H9 (cell line): ENCODE data around the gene ADGRB3. TPM values are rescaled to one million over a fixed set of nuclear protein-coding genes. Genes with fewer than 3 reads are reported as not detected.

ENCODE experiments used
- DNase-seq: peaks from one replicate; pipeline ENCODE4 v3.0.0-alpha.2; 2017
- H2AFZ ChIP-seq: one replicate; pipeline ENCODE4 v1.6.1; 2013; ENCODE audit warnings: mild to moderate bottlenecking, low read length, control low read depth, moderate library complexity
- H2AK5ac ChIP-seq: 2 replicates; pipeline ENCODE4 v1.6.1; 2013; ENCODE audit warnings: low read length, control low read depth, mixed read lengths; ENCODE audit not compliant: insufficient read length
- H2BK120ac ChIP-seq: one replicate; pipeline ENCODE4 v1.6.1; 2013; ENCODE audit warnings: low read depth, mild to moderate bottlenecking, low read length, control low read depth, inconsistent platforms; ENCODE audit not compliant: poor library complexity, severe bottlenecking
- H2BK12ac ChIP-seq: 2 replicates; pipeline ENCODE4 v1.6.1; 2013; ENCODE audit warnings: low read length, control low read depth, mixed read lengths, low read depth; ENCODE audit not compliant: insufficient read length
- H2BK15ac ChIP-seq: 2 replicates; pipeline ENCODE4 v1.6.1; 2013; ENCODE audit warnings: low read depth, low read length, control low read depth
- H2BK20ac ChIP-seq: one replicate; pipeline ENCODE4 v1.6.1; 2013; ENCODE audit warnings: low read depth, mild to moderate bottlenecking, low read length, control low read depth, inconsistent platforms; ENCODE audit not compliant: poor library complexity, severe bottlenecking
- H2BK5ac ChIP-seq: 2 replicates; pipeline ENCODE4 v1.6.1; 2013; ENCODE audit warnings: low read length, control low read depth, mixed read lengths; ENCODE audit not compliant: insufficient read length
- H3K14ac ChIP-seq: 2 replicates; pipeline ENCODE4 v1.6.1; 2013; ENCODE audit warnings: low read length, control low read depth; ENCODE audit not compliant: insufficient read depth
- H3K18ac ChIP-seq: 2 replicates; pipeline ENCODE4 v1.6.1; 2013; ENCODE audit warnings: low read depth, mild to moderate bottlenecking, mixed read lengths, low read length, control low read depth; ENCODE audit not compliant: insufficient read length
- H3K23ac ChIP-seq: 2 replicates; pipeline ENCODE4 v1.6.1; 2013; ENCODE audit warnings: low read length, control low read depth, mixed read lengths, low read depth; ENCODE audit not compliant: insufficient read length
- H3K23me2 ChIP-seq: 2 replicates; pipeline ENCODE4 v1.6.1; 2013; ENCODE audit warnings: low read depth, mild to moderate bottlenecking, mixed read lengths, low read length, control low read depth; ENCODE audit not compliant: insufficient read length, poor library complexity, severe bottlenecking
- H3K27ac ChIP-seq: 2 replicates; pipeline ENCODE4 v1.5.1; 2013; ENCODE audit warnings: low read length, control low read depth, mixed read lengths, low read depth; ENCODE audit not compliant: insufficient read length
- H3K27me3 ChIP-seq: 2 replicates; pipeline ENCODE4 v1.6.1; 2013; ENCODE audit warnings: low read length, control low read depth, inconsistent platforms; ENCODE audit not compliant: insufficient read depth
- H3K4ac ChIP-seq: 2 replicates; pipeline ENCODE4 v1.6.1; 2013; ENCODE audit warnings: low read depth, mild to moderate bottlenecking, control low read depth, inconsistent platforms, low read length, moderate library complexity
- H3K4me1 ChIP-seq: 2 replicates; pipeline ENCODE4 v1.6.1; 2013; ENCODE audit warnings: low read length, control low read depth, inconsistent platforms; ENCODE audit not compliant: insufficient read depth
- H3K4me2 ChIP-seq: 2 replicates; pipeline ENCODE4 v1.6.1; 2013; ENCODE audit warnings: low read length, control low read depth, mixed read lengths; ENCODE audit not compliant: insufficient read length, insufficient read depth
- H3K56ac ChIP-seq: 2 replicates; pipeline ENCODE4 v1.6.1; 2013; ENCODE audit warnings: low read depth, mild to moderate bottlenecking, mixed read lengths, low read length, control low read depth; ENCODE audit not compliant: insufficient read length
- H3K79me1 ChIP-seq: 2 replicates; pipeline ENCODE4 v1.6.1; 2013; ENCODE audit warnings: low read depth, mild to moderate bottlenecking, moderate library complexity, low read length, control low read depth, inconsistent platforms; ENCODE audit not compliant: insufficient read depth, poor library complexity, severe bottlenecking
- H3K79me2 ChIP-seq: 2 replicates; pipeline ENCODE4 v1.6.1; 2013; ENCODE audit warnings: low read length, control low read depth, inconsistent platforms; ENCODE audit not compliant: insufficient read depth
- H3K9ac ChIP-seq: 2 replicates; pipeline ENCODE4 v1.6.1; 2013; ENCODE audit warnings: low read length, control low read depth, mixed read lengths; ENCODE audit not compliant: insufficient read length; ENCODE audit errors: extremely low read depth
- H3K9me3 ChIP-seq: one replicate; pipeline ENCODE4 v1.6.1; 2013; ENCODE audit warnings: low read depth, low read length, inconsistent platforms; ENCODE audit not compliant: control insufficient read depth
- H3T11ph ChIP-seq: one replicate; pipeline ENCODE4 v1.6.1; 2013; ENCODE audit warnings: mild to moderate bottlenecking, low read length, control low read depth, inconsistent platforms
- H4K20me1 ChIP-seq: one replicate; pipeline ENCODE4 v1.6.1; 2013; ENCODE audit not compliant: control insufficient read depth, insufficient read length, insufficient read depth
- H4K5ac ChIP-seq: 2 replicates; pipeline ENCODE4 v1.6.1; 2013; ENCODE audit warnings: low read depth, mild to moderate bottlenecking, mixed read lengths, low read length, control low read depth; ENCODE audit not compliant: insufficient read length
- H4K8ac ChIP-seq: replicated peaks from 2 replicates; pipeline ENCODE4 v1.6.1; 2013; ENCODE audit warnings: low read length, control low read depth, mixed read lengths, low read depth; ENCODE audit not compliant: insufficient read length
- H4K91ac ChIP-seq: 2 replicates; pipeline ENCODE4 v1.6.1; 2013; ENCODE audit warnings: low read depth, mild to moderate bottlenecking, moderate library complexity, mixed read lengths, low read length, control low read depth; ENCODE audit not compliant: insufficient read length
- H3K27ac Mint-ChIP-seq, 3 experiments: 2 replicates in 2 of 3; 3 replicates in 1 of 3; pipeline ENCODE4 v1.8.0; 2020 to 2021; ENCODE audit warnings: mixed read lengths in 3 of 3, mild to moderate bottlenecking in 1 of 3, moderate library complexity in 1 of 3
- H3K27me3 Mint-ChIP-seq: 2 replicates; pipeline ENCODE4 v1.8.0; 2021; ENCODE audit warnings: low read depth, mild to moderate bottlenecking, moderate library complexity, mixed read lengths
- H3K36me3 Mint-ChIP-seq, 3 experiments: 2 replicates in 2 of 3; 3 replicates in 1 of 3; pipeline ENCODE4 v1.8.0; 2020 to 2021; ENCODE audit warnings: low read depth in 3 of 3, mixed read lengths in 3 of 3; ENCODE audit not compliant: insufficient read depth in 1 of 3
- H3K4me1 Mint-ChIP-seq, 2 experiments: 2 replicates each; pipeline ENCODE4 v1.8.0; 2020; ENCODE audit warnings: mixed read lengths in 2 of 2
- H3K4me3 Mint-ChIP-seq, 2 experiments: 2 replicates in 1 of 2; 3 replicates in 1 of 2; pipeline ENCODE4 v1.8.0; 2020 to 2021; ENCODE audit warnings: mild to moderate bottlenecking in 2 of 2, mixed read lengths in 2 of 2, moderate library complexity in 1 of 2
- H3K9me3 Mint-ChIP-seq, 2 experiments: 2 replicates in 1 of 2; 3 replicates in 1 of 2; pipeline ENCODE4 v1.8.0; 2020; ENCODE audit warnings: mild to moderate bottlenecking in 2 of 2, mixed read lengths in 2 of 2, moderate library complexity in 1 of 2
- CTCF ChIP-seq: fragments of 200-600 bp; sonication (generic); conservative IDR thresholded peaks from 3 replicates; pipeline ENCODE4 v1.8.0; 2021; ENCODE audit warnings: antibody characterized with exemption, mild to moderate bottlenecking
- WGBS: extraction: QIAGEN DNeasy Blood & Tissue Kit; methylation state at CpG from one replicate; pipeline ENCODE4 v1.1.7; 2013; ENCODE audit warnings: missing lambda C conversion rate, low lambda C conversion rate, mixed read lengths; ENCODE audit not compliant: insufficient read length; ENCODE audit errors: extremely low coverage; 5-methylcytosine and 5-hydroxymethylcytosine counted together
- total RNA-seq: library from RNA; stranded (reverse); gene quantifications from 2 replicates; pipeline ENCODE4 v1.2.1, GENCODE V29; 2021

ADGRB3 gene
- total RNA-seq, 1 experiment from 2014 or later = 0.37 TPM

- Histone ChIP-seq H3K56ac (no peak overlapping the region), H3K23me2 (no peaks in the 10 kb centered on the region), H3K4ac (no peak overlapping the region), H3K79me1 (no peaks in the 10 kb centered on the region), H2BK15ac (no peak overlapping the region), H3K14ac (no peak overlapping the region), H4K8ac (no peak overlapping the region), H3K27ac (no peak overlapping the region), H3T11ph (no peak overlapping the region), H2BK12ac (no peak overlapping the region), H2BK5ac (no peak overlapping the region), H3K23ac (no peak overlapping the region), H4K20me1 (no peaks in the 10 kb centered on the region), H2AFZ (no peak overlapping the region), H3K27me3 (no peaks in the 10 kb centered on the region), H4K5ac (no peak overlapping the region), H3K9me3 (no peaks in the 10 kb centered on the region), H2BK120ac (no peak overlapping the region), H4K91ac (no peak overlapping the region), H3K9ac (no peak overlapping the region), H3K79me2 (no peaks in the 10 kb centered on the region), H2BK20ac (no peak overlapping the region), H2AK5ac (no peak overlapping the region), H3K4me2 (no peak overlapping the region), H3K4me1 (no peaks in the 10 kb centered on the region; the same call in 1 of the 2 replicates), H3K18ac (no peak overlapping the region)
- Mint-ChIP-seq H3K27me3 (no peaks in the 10 kb centered on the region), H3K27ac (peak overlapping the region in 2 of 3 experiments; percentile 0; a peak in 1 of 7 replicates), H3K4me3 (no peak overlapping the region), H3K9me3 (no peaks in the 10 kb centered on the region), H3K36me3 (no peaks in the 10 kb centered on the region), H3K4me1 (peaks cover 12 to 16% of the 10 kb centered on the region in 2 experiments)
- no peak for TF ChIP-seq CTCF
- DNase-seq = no peak
- no CpG with 5 or more reads among the region's 7 CpGs for WGBS
These were observed 649.2 kb downstream of the ADGRB3 start for GRCh38 chr6:69284176-69284730.
